Activated T-helper 17 cell treated with anti-CD3 and anti-CD28 coated beads, Interleukin-2, amount 50 U/mL, for 72 hours (primary cell): ENCODE results near the gene DENND5B. TPM values are rescaled to one million over a fixed set of nuclear protein-coding genes. Genes with fewer than 3 reads are reported as not detected.

Experiments used
- ATAC-seq: fragments of 150-1000 bp; cut with Tn5 transposase; replicated peaks from 2 replicates; pipeline ENCODE4 v1.10.0; 2021; ENCODE audit warnings: mild to moderate bottlenecking, moderate library complexity
- H3K27ac Mint-ChIP-seq: one replicate; pipeline ENCODE4 v1.8.0; 2022; ENCODE audit warnings: mixed read lengths
- H3K27me3 Mint-ChIP-seq: one replicate; pipeline ENCODE4 v1.8.0; 2022; ENCODE audit warnings: mixed read lengths
- H3K36me3 Mint-ChIP-seq: one replicate; pipeline ENCODE4 v1.8.0; 2022; ENCODE audit warnings: low read depth, mild to moderate bottlenecking, mixed read lengths
- H3K4me1 Mint-ChIP-seq: one replicate; pipeline ENCODE4 v1.8.0; 2022; ENCODE audit warnings: mixed read lengths
- H3K4me3 Mint-ChIP-seq: one replicate; pipeline ENCODE4 v1.8.0; 2022; ENCODE audit warnings: mild to moderate bottlenecking, mixed read lengths
- H3K9me3 Mint-ChIP-seq: one replicate; pipeline ENCODE4 v1.8.0; 2022; ENCODE audit warnings: mixed read lengths
- total RNA-seq, 2 donors: library from RNA; stranded (reverse); gene quantifications; one replicate each; pipeline ENCODE4 v1.2.3, GENCODE V29; 2022

DENND5B gene
- total RNA-seq, 2 donors from 2014 or later: 0.58 TPM; not detected in 1

DNA sequence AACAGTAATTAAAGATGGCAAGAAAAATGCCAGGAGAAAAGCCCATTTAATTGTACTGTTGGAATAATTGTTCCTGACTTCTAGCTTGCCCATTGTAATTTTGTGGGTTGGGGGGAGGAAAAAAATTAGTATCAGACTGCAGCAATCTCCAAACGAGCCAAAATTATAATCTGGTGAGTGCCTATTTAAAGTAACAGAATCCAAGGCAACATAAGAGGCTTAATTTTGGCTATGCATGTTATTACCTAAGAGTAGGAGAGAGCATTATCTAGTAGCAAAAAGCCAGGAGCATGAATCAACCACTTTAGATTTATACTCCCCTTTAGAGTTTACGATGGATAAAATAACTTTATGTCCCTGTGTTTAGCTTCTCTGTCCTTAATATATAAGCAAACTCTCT, 14.6 kb upstream of the DENND5B start:
- Mint-ChIP-seq H3K9me3 (peaks cover 10% of the 10 kb centered on the region), H3K27me3 (peaks cover 9% of the 10 kb centered on the region), H3K4me3 (no peak overlapping the region), H3K27ac (no peak overlapping the region), H3K36me3 (no peaks in the 10 kb centered on the region), H3K4me1 (no peaks in the 10 kb centered on the region)
- ATAC-seq: no peak

DNA sequence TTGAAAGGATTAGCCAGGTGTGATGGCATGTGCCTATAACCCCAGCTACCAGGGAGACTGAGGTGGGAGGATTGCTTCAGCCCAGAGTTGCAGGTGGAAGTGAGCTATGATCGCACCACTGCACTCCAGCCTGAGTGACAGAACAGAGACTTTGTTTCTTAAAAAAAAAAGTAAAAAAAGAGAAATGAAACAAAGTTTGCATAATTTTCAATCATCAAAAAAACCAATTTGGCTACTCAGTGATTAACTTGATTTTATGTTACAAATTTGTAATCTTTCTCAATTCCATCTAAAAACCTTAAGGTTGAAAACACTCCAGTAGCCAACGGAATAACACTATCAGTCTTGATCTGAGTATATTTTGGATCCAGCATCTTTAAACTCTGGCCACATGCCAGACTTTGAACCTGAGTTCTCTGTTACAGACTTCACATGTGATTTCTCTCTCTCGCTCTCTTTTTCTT, 12.6 kb upstream of the DENND5B start:
- Mint-ChIP-seq H3K4me1 (no peaks in the 10 kb centered on the region), H3K9me3 (peaks cover 10% of the 10 kb centered on the region), H3K27ac (no peak overlapping the region), H3K36me3 (no peaks in the 10 kb centered on the region), H3K27me3 (peaks cover 13% of the 10 kb centered on the region), H3K4me3 (no peak overlapping the region)
- ATAC-seq: no peak

DNA sequence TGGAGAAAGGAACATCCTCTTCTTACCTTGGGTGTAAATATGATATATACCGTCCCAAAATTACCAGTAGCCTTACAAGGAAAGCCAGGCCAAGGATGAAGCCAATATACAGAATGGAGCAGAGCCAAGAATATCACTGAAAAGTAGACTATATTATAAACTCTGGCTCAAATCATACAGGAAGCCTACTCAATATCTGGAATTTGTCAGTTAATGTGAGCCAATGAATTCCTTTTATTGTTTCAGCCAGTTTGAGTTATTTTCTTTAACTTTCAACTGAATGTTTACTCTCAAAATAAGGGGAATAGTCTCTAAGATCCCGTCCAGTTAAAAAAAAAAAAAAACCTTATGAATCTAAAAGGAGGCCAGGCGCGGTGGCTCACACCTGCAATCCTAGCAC, 9.8 kb upstream of the DENND5B start:
- Mint-ChIP-seq H3K9me3 (no peaks in the 10 kb centered on the region), H3K4me1 (no peaks in the 10 kb centered on the region), H3K27ac (no peak overlapping the region), H3K4me3 (no peak overlapping the region), H3K27me3 (peaks cover 25% of the 10 kb centered on the region), H3K36me3 (no peaks in the 10 kb centered on the region)
- no peak for ATAC-seq

GRCh38 chr12:31600252-31600651, 9.3 kb upstream of the DENND5B start:
- H3K9me3 Mint-ChIP-seq: no peaks in the 10 kb centered on the region
- no peak overlapping the region for H3K27ac Mint-ChIP-seq
- no peaks in the 10 kb centered on the region for H3K4me1 Mint-ChIP-seq
- H3K36me3 Mint-ChIP-seq: no peaks in the 10 kb centered on the region
- H3K4me3 Mint-ChIP-seq: no peak overlapping the region
- ATAC-seq: no peak
- peaks cover 26% of the 10 kb centered on the region for H3K27me3 Mint-ChIP-seq

DNA sequence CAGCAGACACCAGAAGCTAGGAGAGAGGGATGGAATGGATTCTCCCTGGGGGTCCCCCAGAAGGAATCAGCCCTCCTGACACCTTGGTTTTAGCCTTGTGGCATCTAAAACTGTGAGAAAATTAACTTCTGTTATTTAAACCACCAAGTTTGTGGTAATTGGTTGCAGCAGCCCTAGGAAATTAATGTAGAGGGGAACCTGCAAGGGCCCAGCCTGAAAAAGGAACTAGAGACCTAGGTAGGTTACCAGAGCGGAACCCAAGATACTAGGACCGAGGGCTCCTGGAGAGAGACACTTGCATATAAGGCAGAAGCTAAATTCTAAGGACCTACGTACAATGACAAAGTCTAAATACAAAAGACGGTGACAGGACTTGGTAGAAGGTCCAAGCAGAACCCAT, 8.1 kb upstream of the DENND5B start:
- Mint-ChIP-seq H3K9me3 (no peaks in the 10 kb centered on the region), H3K4me1 (no peaks in the 10 kb centered on the region), H3K4me3 (no peak overlapping the region), H3K36me3 (no peaks in the 10 kb centered on the region), H3K27ac (no peak overlapping the region), H3K27me3 (peaks cover 19% of the 10 kb centered on the region)
- ATAC-seq: no peak

GRCh38 chr12:31597066-31597465, 6.1 kb upstream of the DENND5B start:
- ATAC-seq: no peak
- no peaks in the 10 kb centered on the region for H3K36me3 Mint-ChIP-seq
- no peaks in the 10 kb centered on the region for H3K4me1 Mint-ChIP-seq
- no peak overlapping the region for H3K4me3 Mint-ChIP-seq
- H3K27ac Mint-ChIP-seq: no peak overlapping the region
- no peaks in the 10 kb centered on the region for H3K9me3 Mint-ChIP-seq
- peaks cover 23% of the 10 kb centered on the region for H3K27me3 Mint-ChIP-seq

DNA sequence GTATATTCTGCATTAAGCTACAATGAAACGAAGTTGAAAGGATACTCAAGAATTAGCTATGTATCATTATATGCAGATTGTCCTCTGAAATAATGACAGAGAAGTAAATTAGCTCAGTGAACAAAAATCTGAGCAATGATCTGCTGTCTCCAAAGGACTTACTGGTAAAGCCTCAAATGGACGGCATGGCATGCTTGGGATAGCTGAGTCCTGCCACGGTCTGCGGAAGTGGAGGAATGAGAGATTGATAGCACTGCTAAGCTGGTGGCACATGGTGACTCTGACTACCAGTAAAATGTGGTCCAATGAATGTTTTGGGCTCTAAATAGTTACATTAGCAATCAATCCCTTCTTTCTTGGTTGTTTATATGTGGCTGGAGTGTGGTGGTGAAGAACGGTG, 3.7 kb upstream of the DENND5B start:
- no peaks in the 10 kb centered on the region for H3K36me3 Mint-ChIP-seq
- H3K4me3 Mint-ChIP-seq: no peak overlapping the region
- H3K4me1 Mint-ChIP-seq: peaks cover 1% of the 10 kb centered on the region
- no peak for ATAC-seq
- no peak overlapping the region for H3K27ac Mint-ChIP-seq
- no peaks in the 10 kb centered on the region for H3K9me3 Mint-ChIP-seq
- H3K27me3 Mint-ChIP-seq: peaks cover 33% of the 10 kb centered on the region

DNA sequence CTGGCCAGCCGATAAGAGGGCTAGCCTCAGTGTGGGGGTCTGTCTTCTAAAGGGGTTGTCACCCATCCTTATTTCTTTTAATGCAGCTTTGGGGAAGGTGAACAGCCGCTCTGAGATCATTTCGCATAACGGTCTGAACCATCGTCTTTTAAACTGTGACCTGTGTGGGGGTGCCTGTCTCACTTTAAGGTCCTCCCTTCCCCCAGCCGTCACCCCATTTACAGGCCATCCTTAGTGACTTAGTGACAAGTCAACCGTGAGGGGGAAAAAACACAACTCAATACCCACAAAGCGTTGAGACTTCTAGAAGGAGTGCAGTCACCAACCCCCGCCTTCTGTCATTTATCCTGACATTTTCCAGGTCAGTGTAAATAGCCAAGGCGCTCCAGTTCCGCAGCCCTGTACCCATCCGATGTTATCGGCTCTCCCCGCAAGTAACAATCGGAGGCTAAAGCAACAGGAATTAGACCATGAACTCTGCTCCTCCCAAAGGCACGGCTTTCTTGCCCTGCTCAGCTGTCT, 505 bp upstream of the DENND5B start:
- Mint-ChIP-seq H3K4me3 (peak overlapping the region; percentile 73), H3K27ac (no peak overlapping the region), H3K36me3 (no peaks in the 10 kb centered on the region), H3K27me3 (peaks cover 44% of the 10 kb centered on the region), H3K4me1 (peaks cover 4% of the 10 kb centered on the region), H3K9me3 (no peaks in the 10 kb centered on the region)
- ATAC-seq: no peak

- Mint-ChIP-seq H3K4me3 (peak overlapping the region; percentile 68), H3K36me3 (no peaks in the 10 kb centered on the region), H3K9me3 (no peaks in the 10 kb centered on the region), H3K4me1 (peaks cover 4% of the 10 kb centered on the region), H3K27me3 (peaks cover 45% of the 10 kb centered on the region), H3K27ac (no peak overlapping the region)
- ATAC-seq: peak; percentile 32
These were observed 863 bp downstream of the DENND5B start for GRCh38 chr12:31589904-31590641.

GRCh38 chr12:31589598-31589903, 1.4 kb downstream of the DENND5B start:
- ATAC-seq: no peak
- Mint-ChIP-seq H3K4me1 (peaks cover 4% of the 10 kb centered on the region), H3K36me3 (no peaks in the 10 kb centered on the region), H3K27ac (no peak overlapping the region), H3K9me3 (no peaks in the 10 kb centered on the region), H3K27me3 (peaks cover 48% of the 10 kb centered on the region), H3K4me3 (peak overlapping the region; percentile 68)

DNA sequence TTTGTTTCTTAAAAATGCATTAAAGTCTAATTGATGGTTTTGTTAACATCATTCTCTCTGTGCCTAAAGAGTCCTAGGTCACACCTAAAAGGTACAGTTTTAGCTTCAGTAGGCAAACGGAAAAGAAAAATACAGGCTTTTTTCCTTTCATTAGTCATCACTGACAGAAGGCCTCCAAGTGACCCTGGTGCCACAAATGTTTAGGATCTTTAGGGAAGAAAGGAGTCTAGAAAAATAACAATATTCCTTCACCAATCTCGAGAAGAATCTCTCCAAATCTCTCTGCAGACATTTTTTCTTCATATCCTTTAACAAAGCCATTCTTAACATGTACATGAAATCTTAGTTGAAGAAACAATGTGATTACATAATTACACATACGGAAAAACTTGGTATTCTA, 2.0 kb downstream of the DENND5B start:
- Mint-ChIP-seq H3K36me3 (no peaks in the 10 kb centered on the region), H3K4me3 (peak overlapping the region; percentile 68), H3K27me3 (peaks cover 51% of the 10 kb centered on the region), H3K27ac (no peak overlapping the region), H3K4me1 (peaks cover 4% of the 10 kb centered on the region), H3K9me3 (no peaks in the 10 kb centered on the region)
- ATAC-seq: no peak

GRCh38 chr12:31586728-31587127, 4.2 kb downstream of the DENND5B start:
- H3K27ac Mint-ChIP-seq: no peak overlapping the region
- H3K9me3 Mint-ChIP-seq: no peaks in the 10 kb centered on the region
- peaks cover 4% of the 10 kb centered on the region for H3K4me1 Mint-ChIP-seq
- peaks cover 45% of the 10 kb centered on the region for H3K27me3 Mint-ChIP-seq
- ATAC-seq: no peak
- no peaks in the 10 kb centered on the region for H3K36me3 Mint-ChIP-seq
- no peak overlapping the region for H3K4me3 Mint-ChIP-seq

- Mint-ChIP-seq H3K9me3 (no peaks in the 10 kb centered on the region), H3K36me3 (no peaks in the 10 kb centered on the region), H3K27ac (no peak overlapping the region), H3K4me1 (peaks cover 4% of the 10 kb centered on the region), H3K4me3 (no peak overlapping the region), H3K27me3 (peaks cover 42% of the 10 kb centered on the region)
- ATAC-seq: no peak
These were observed 5.0 kb downstream of the DENND5B start for GRCh38 chr12:31585895-31586294.

DNA sequence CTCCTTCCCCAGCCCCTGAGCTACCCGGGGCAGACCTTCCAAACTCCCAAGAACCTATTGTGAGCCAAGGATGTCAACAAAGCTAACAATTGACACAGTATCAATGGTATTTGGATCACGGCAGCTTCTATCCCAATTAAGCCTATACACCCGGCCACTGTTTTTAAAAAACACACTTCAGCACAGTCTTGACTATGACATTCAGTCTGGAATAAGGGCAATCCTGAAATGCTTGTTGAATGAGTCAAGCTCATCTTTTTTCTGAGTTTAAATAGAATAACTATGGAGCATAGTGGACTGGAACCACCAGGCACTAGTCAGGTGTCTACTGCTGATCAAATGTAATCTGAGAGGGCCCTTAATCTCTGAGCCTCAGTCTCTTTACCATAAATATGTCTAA, 5.7 kb downstream of the DENND5B start:
- H3K4me3 Mint-ChIP-seq: no peak overlapping the region
- no peak for ATAC-seq
- H3K4me1 Mint-ChIP-seq: peaks cover 4% of the 10 kb centered on the region
- no peak overlapping the region for H3K27ac Mint-ChIP-seq
- H3K36me3 Mint-ChIP-seq: no peaks in the 10 kb centered on the region
- H3K27me3 Mint-ChIP-seq: peaks cover 42% of the 10 kb centered on the region
- no peaks in the 10 kb centered on the region for H3K9me3 Mint-ChIP-seq

GRCh38 chr12:31584782-31585181, 6.2 kb downstream of the DENND5B start:
- Mint-ChIP-seq H3K4me1 (peaks cover 3% of the 10 kb centered on the region), H3K27me3 (peaks cover 41% of the 10 kb centered on the region), H3K27ac (no peak overlapping the region), H3K9me3 (no peaks in the 10 kb centered on the region), H3K36me3 (no peaks in the 10 kb centered on the region), H3K4me3 (no peak overlapping the region)
- no peak for ATAC-seq
